Muscle layer of colon (tissue), 2 donors: Measurements from ENCODE around the gene PAXX.

Experiments used
- H3K27ac ChIP-seq: one replicate; pipeline ENCODE4 v1.7.0; 2013; ENCODE audit warnings: low read depth, mild to moderate bottlenecking, low read length, moderate library complexity
- H3K27me3 ChIP-seq, 2 donors: one replicate each; pipeline ENCODE4 v1.7.0; 2013; ENCODE audit warnings: low read length in 2 of 2, mild to moderate bottlenecking in 2 of 2; ENCODE audit not compliant: insufficient read depth in 2 of 2, control insufficient read depth in 1 of 2
- H3K36me3 ChIP-seq: one replicate; pipeline ENCODE4 v1.7.0; 2013; ENCODE audit warnings: mild to moderate bottlenecking, low read length; ENCODE audit not compliant: insufficient read depth
- H3K4me1 ChIP-seq: one replicate; pipeline ENCODE4 v1.7.0; 2013; ENCODE audit warnings: mild to moderate bottlenecking, low read length; ENCODE audit not compliant: insufficient read depth
- H3K4me3 ChIP-seq, 2 donors: one replicate each; pipeline ENCODE4 v1.7.0; 2013; ENCODE audit warnings: low read length in 2 of 2, low read depth in 1 of 2, mild to moderate bottlenecking in 1 of 2, moderate library complexity in 1 of 2
- H3K9ac ChIP-seq: one replicate; pipeline ENCODE4 v1.7.0; 2013; ENCODE audit warnings: low read length
- H3K9me3 ChIP-seq: one replicate; pipeline ENCODE4 v1.7.0; 2013; ENCODE audit warnings: mild to moderate bottlenecking, low read length
- donor health status: abdominal sarcoma.
- donor health status: Adenocarcinoma of cecum.

The PAXX gene

DNA sequence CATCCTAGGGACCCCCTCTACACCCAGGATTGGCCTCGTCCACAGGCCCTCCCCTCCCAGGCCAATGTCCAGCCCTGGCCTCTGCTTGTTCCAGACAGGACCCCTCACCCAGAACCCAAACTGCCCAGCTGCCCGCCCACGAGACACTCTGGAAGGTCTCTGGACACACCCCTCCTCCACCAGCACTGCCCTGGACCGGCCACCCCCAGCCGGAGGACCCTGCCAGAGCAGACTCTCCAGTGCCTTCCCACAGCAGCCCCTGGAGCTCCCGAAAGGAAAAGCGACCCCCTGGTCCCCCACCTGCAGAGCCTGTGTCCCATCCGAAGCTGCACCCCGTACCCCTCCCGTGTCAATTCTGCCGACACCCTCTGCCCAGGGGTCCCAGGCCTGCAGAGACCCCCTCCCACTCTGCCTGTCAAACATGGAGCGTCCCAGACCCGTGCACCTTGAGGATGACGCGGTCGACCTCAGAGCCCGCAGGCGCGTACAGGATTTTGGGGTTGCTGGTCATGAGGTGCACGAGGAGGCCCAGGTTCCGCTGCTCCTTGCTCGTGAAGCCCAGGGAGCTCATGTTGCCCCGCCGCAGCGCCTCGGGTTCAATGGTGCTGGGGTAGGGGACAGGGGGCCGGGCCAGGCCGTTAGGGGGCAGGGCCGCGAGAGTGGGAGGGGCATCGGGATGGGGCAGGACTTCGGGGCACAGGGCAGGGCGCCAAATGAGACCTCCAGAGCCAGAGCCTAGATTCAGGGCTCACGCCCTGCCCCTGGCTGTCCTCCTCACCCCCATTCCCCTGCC, 27.9 kb downstream of the PAXX start:
- H3K36me3 ChIP-seq, result no peaks in the 10 kb centered on the region
- H3K27ac ChIP-seq, result no peak overlapping the region
- H3K4me3 ChIP-seq, result no peak overlapping the region
- no peaks in the 10 kb centered on the region for H3K27me3 ChIP-seq
- no peaks in the 10 kb centered on the region for H3K9me3 ChIP-seq
- no peak overlapping the region for H3K9ac ChIP-seq
- no peaks in the 10 kb centered on the region for H3K4me1 ChIP-seq

DNA sequence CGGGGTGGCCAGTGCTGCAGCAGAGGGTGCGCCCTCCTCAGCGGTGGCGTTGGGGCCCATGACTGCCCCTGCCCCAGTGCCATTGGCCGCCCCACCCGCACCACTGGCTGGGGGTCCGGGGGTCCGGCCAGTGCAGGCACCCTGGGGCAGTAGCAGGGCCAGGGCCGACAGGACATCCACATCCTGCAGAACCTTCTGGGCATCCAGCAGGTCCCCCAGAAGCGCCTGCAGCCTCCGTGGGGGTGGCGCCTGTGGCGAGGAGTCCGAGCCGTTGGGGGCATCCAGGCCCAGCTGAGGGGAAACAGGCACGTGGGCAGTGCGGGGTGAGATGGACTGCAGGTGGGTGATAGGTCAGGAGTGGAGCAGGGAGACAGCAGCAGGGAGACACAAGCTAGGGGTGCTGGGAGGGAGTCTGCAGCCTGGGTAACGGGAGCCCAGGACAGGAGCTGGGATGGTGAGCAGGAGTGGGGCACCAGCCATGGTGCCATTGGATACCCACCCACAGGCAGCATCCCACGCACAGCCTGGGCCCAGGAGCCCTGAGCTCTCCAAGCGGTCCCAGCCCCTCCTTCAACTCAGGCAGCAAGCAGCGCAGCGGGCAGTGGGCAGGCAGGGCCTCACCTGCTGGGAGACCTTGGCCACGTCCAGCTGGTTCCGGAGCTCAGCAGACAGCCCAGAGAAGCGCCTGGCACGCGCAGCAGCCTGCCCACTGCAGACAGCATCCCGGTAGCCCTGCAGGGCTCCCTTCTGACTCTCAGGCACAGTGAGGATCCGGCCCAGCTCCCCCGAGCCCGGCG, 28.7 kb downstream of the PAXX start:
- no peaks in the 10 kb centered on the region for H3K27me3 ChIP-seq
- no peak overlapping the region for H3K27ac ChIP-seq
- no peak overlapping the region for H3K4me3 ChIP-seq
- H3K36me3 ChIP-seq, result no peaks in the 10 kb centered on the region
- H3K9me3 ChIP-seq, result no peaks in the 10 kb centered on the region
- H3K9ac ChIP-seq, result no peak overlapping the region
- no peaks in the 10 kb centered on the region for H3K4me1 ChIP-seq

DNA sequence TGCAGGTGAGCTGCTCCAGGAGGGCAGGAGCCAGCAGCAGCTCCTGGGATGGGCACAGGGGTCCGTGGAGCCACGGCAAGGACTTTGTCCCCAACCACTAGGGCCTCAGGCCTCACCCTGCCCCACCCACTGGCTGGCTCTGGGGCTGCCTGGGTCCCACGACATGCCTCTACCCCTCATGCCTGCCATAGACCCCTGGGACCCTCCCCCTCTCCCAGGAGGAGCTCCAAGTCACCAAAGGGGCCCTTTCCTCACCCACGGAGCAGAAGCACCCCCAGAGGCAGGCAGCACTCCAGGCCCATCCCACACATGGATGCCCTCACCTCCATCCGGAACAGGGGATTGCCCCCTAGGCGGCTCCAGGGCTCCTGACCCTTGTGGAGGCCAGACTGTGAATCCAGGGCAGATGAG, 29.4 kb downstream of the PAXX start:
- Histone ChIP-seq H3K27me3 (no peaks in the 10 kb centered on the region), H3K36me3 (no peaks in the 10 kb centered on the region), H3K27ac (no peak overlapping the region)

DNA sequence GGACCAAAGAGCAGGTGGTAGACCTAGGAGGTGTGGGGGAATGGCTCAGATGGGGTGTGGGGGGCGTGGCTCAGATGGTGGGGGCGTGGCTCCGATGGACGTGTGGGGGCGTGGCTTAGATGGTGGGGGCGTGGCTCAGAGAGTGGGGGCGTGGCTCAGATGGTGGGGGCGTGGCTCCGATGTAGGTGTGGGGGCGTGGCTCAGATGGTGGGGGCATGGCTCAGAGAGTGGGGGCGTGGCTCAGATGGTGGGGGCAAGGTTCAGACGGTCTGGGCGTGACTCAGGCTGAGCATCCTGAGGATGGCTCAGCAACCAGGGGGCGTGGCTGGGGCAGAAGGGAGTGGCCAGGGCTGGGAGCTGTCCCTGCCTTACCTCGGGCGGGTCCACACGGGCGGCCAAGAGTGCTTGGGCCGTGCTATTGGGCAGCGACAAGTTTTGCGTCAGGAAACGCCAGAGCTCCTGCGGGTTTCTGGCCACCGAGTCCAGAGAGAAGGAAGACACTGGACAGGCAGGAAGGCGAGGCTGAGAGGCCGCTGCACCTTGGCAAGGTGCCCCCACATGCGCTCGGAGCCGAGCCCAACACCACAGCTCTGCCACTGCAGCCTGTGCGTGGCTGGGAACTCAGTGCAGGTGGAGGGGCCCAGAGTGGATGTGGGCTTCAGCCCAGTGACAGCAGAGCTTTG, 29.9 kb downstream of the PAXX start:
- peaks cover 8% of the 10 kb centered on the region for H3K4me1 ChIP-seq
- no peak overlapping the region for H3K27ac ChIP-seq
- H3K36me3 ChIP-seq, result no peaks in the 10 kb centered on the region
- no peaks in the 10 kb centered on the region for H3K9me3 ChIP-seq
- no peaks in the 10 kb centered on the region for H3K27me3 ChIP-seq
- no peak overlapping the region for H3K9ac ChIP-seq
- no peak overlapping the region for H3K4me3 ChIP-seq

More for the DNA sequence above, 29.4 kb downstream of the PAXX start:
- no peak overlapping the region for H3K9ac ChIP-seq
- H3K4me1 ChIP-seq, result peaks cover 5% of the 10 kb centered on the region
- H3K4me3 ChIP-seq, result no peak overlapping the region
- no peaks in the 10 kb centered on the region for H3K9me3 ChIP-seq

DNA sequence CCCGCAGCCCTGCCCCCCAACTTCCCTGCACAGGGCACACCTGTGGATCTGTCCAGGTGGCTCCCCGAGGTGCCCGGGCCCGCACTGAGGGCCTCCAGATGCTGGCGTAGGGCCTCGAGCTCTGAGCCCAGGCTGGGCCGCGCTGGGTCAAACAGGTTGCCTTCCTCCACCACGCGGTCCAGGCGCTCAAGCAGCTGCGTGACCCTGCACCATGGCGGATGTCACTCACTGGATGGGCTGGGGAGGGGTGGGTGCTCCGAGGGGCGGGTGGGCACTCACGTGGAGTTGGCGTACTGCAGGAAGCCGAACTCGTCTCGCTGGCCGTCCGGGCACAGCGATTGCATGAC, 30.4 kb downstream of the PAXX start:
- Histone ChIP-seq H3K36me3 (no peaks in the 10 kb centered on the region), H3K27me3 (no peaks in the 10 kb centered on the region), H3K4me1 (peaks cover 12% of the 10 kb centered on the region), H3K9ac (no peak overlapping the region), H3K27ac (no peak overlapping the region), H3K4me3 (no peak overlapping the region), H3K9me3 (no peaks in the 10 kb centered on the region)

DNA sequence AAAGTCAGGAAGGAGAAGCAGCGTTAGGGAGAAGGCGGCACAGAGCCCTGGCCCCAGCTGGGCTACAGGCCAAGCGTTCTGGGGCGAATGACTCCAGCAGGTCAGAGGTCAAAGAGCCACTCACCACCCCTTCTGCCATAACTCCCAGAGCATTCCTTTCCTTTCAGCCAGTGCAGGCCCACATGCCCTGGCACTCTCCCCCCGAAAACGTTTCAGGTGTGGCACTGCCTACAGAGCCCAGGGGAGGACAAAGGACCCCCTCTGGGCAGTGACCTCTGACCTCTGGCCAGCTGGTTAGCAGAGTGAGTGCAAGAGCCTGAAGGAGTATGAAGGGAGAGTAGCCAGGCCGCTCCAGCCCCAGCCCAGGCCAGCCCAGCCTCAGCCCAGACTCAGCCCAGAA, 30.9 kb downstream of the PAXX start:
- Histone ChIP-seq H3K27me3 (no peaks in the 10 kb centered on the region), H3K9ac (no peak overlapping the region), H3K27ac (no peak overlapping the region), H3K36me3 (no peaks in the 10 kb centered on the region), H3K9me3 (no peaks in the 10 kb centered on the region), H3K4me1 (peaks cover 12% of the 10 kb centered on the region), H3K4me3 (no peak overlapping the region)

DNA sequence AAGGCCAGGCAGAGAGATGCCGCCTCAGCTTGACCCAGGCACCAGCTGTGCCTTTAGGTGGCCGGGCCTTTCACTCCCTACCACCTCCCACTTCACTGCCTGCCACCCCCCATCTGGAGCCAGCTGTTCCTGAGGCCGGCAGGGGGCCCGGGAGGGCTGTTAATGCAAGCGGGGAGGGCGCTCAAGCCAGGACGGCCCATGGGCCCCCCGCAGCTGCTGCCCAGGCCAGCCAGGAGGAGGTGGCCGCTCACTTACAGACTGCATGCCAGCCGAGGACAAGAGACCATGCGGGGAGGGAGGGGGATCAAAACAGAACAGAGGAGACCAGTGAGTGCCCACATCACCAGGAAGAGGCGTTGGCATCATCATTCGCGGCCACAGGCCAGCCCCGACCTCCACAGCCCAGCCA, 31.4 kb downstream of the PAXX start:
- peaks cover 15% of the 10 kb centered on the region for H3K4me1 ChIP-seq
- H3K36me3 ChIP-seq, result no peaks in the 10 kb centered on the region
- no peaks in the 10 kb centered on the region for H3K27me3 ChIP-seq
- no peak overlapping the region for H3K27ac ChIP-seq
- H3K9me3 ChIP-seq, result no peaks in the 10 kb centered on the region
- H3K9ac ChIP-seq, result no peak overlapping the region
- no peak overlapping the region for H3K4me3 ChIP-seq

DNA sequence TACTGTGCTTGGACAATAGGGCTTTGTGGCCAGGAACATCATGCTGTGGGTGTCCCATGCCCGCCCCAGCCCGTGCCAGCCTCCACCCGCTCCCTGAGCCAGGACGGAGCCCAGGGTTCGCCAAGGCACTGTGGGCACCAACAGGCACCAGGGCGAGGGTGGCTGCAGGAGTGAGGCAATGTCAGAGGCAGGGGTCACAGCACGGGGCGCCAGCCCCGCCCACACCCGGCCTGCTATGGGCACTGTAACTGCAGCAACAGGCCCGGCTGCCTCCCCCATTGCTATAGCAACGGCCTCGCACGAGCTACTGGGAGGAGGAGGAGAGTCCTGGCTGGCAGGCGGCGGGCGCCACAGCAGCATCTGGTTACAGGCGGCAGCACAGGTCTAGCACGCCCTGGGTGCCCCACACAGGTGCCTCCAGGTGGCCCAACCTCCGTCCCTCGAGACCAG, 33.3 kb downstream of the PAXX start:
- no peaks in the 10 kb centered on the region for H3K36me3 ChIP-seq
- no peak overlapping the region for H3K9ac ChIP-seq
- H3K4me1 ChIP-seq, result peaks cover 27% of the 10 kb centered on the region
- no peak overlapping the region for H3K4me3 ChIP-seq
- H3K27me3 ChIP-seq, result no peaks in the 10 kb centered on the region
- H3K27ac ChIP-seq, result no peak overlapping the region
- no peaks in the 10 kb centered on the region for H3K9me3 ChIP-seq

DNA sequence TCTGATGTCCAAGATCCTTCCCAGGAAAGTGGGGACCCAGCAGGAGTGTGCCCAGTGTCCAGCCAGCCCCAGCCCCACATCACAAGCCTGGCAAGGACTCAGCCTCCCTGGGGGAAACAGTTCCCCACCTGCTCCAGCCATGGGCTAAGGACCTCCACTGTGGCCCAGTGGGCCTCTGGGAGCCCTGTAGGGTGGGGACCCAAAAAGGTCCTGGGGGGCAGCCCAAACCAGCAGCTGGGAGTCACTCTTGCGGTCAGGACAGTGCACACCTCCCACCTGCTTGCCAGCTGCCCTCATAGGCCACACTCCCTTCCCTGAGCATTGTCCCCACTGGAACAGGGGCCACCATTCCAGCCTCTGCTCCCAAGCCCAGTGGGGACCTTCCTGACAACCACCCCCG, 34.2 kb downstream of the PAXX start:
- H3K27ac ChIP-seq, result no peak overlapping the region
- H3K4me3 ChIP-seq, result no peak overlapping the region
- H3K27me3 ChIP-seq, result no peaks in the 10 kb centered on the region

DNA sequence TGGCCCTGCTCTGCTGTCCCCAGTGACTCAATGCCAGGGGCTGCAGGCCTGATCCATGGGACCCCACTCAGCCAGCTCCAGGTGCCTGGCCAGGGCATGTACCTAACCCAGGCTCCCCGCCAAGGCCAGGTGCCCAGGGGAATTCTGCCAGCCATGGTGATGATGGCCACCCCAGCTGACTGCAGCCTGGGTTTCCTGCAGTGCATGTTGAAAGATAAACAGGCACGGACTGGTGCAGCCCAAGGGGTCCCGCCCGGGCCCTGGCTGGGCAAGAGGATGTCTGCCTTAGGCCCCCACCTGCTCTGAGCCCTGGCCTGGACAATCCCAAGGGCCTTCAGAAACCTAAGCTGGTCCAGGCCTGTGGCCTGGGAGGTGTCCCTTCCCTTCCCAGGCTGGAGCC, 34.6 kb downstream of the PAXX start:
- Histone ChIP-seq H3K9ac (no peak overlapping the region), H3K27me3 (no peaks in the 10 kb centered on the region), H3K4me1 (peaks cover 27% of the 10 kb centered on the region), H3K4me3 (peak overlapping the region in 1 of 2 donors; percentile 45), H3K36me3 (no peaks in the 10 kb centered on the region), H3K27ac (no peak overlapping the region), H3K9me3 (no peaks in the 10 kb centered on the region)

More for the DNA sequence above, 34.2 kb downstream of the PAXX start:
- Histone ChIP-seq H3K36me3 (no peaks in the 10 kb centered on the region), H3K4me1 (peaks cover 27% of the 10 kb centered on the region), H3K9me3 (no peaks in the 10 kb centered on the region), H3K9ac (no peak overlapping the region)
